Measurements from ENCODE around the gene YAE1.

Gene YAE1

DNA sequence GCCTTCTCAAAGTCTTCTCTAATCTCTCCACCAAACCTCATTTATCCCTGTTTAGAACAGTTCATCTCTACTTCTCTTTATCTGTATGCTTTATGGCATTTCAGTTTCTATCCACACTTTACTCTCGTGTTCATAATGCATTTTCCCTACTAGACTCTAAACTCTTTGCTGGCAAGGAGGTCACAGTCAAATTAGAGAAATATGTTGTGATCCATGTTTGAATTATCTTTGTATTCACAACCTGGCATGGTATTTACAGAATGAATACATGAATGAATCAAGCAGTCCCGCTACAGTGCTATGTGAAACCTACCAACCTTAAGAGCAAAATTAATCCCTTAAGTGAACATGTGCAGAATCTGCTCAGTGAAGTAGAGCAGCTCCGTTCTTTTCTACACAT lies 12.8 kb upstream of the YAE1 start:
- no peak for DNase-seq

GRCh38 chr7:39554583-39555165 lies 11.5 kb upstream of the YAE1 start:
- DNase-seq, result no peak

DNA sequence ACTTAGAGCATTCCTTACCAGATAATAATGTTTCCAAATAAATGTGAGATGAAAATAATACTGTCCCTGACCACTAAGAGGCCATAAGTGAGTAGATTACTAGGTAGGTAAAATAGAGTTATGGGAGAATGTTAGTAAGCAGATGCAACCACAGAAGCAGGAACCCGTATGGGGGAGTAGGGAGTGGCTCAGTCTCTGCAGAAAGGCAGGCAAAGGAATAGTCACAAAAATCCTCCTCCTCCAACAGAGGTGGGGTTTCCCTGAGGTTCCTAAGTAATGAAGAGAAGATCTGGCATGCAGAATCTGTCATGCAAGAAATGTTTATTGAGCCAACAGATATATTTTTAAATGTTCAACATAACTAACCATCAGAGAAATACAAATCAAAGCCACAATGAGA lies 9.0 kb upstream of the YAE1 start:
- no peak for DNase-seq

DNA sequence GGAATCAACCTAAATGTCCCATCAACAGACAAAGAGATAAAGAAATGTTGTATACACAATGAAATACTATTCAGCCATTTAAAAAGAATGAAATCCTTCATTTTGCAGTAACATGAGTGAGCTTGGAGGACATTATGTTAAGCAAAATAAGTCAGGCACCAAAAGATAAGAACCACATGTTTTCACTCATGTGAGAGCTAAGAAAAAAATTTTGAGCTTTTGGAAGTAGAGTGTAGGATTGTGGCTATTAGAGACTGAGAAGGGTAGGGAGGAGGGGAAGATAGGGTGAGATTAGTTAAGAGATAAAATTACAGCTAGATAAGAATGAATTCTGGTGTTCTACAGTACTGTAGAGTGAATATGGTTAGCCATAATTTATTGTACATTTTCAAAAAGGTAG lies 8.3 kb upstream of the YAE1 start:
- DNase-seq, result no peak

DNA sequence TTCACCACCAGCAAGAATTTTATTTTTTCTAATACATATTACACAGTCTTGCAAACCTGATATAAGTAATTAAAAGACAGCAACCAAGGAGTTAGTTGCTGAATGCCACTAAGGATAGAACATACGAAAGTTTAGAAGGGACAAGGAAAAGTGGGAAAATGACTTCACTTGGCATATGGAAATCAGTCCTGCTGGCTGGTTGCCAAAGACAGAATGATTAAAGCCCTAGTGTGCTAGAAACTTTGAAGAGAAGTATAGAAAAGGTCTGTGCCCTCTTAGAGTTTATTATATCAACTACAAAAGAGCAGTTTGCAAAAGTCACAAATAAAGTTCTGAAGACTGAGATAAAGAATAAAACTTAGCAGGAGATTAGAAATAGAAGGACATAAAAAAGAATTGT lies 5.8 kb upstream of the YAE1 start:
- no peak for DNase-seq

DNA sequence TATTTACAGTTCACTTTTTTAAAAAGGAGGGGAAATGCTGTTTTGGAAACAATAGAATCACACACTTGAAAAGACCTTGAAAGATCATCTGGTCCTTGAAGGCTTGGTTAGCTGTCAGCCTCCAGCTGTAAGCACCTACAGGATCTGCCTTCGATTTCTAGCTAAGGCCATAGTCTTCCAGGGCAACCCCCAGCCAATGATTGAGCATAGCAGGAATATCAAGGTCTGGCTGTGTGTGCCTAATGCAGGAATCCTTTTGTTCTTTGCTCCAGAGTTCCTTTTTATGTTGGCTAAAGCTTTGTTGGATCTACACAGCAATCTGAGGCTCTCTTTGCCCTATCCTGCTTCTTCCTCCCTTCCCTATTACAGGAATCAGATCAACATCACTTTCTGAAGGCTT lies 5.2 kb upstream of the YAE1 start:
- no peak for DNase-seq

DNA sequence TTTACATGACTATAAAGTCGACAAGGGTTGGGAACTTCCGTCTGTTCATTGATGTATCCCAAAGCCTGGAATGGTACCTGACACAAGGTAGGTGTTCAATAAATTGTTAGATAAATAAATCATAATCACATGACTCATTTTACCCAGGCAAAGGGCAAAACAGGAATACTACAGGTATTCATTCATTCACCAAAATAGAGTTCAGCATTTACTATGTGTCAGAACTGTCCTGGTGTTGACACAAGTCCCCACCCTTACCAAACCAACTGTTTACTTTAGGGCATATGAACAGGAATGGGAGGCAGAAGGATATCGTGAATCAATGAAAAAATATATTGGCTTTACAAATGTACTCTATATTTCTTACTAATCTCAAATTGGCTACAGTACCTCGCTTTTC lies 666 bp upstream of the YAE1 start:
- peak; percentile 12 for DNase-seq

- DNase-seq, result no peak
Observed at GRCh38 chr7:39567294-39567693, 1.1 kb downstream of the YAE1 start.

- DNase-seq, result no peak
Observed at GRCh38 chr7:39574673-39575349, 8.6 kb downstream of the YAE1 start.

DNA sequence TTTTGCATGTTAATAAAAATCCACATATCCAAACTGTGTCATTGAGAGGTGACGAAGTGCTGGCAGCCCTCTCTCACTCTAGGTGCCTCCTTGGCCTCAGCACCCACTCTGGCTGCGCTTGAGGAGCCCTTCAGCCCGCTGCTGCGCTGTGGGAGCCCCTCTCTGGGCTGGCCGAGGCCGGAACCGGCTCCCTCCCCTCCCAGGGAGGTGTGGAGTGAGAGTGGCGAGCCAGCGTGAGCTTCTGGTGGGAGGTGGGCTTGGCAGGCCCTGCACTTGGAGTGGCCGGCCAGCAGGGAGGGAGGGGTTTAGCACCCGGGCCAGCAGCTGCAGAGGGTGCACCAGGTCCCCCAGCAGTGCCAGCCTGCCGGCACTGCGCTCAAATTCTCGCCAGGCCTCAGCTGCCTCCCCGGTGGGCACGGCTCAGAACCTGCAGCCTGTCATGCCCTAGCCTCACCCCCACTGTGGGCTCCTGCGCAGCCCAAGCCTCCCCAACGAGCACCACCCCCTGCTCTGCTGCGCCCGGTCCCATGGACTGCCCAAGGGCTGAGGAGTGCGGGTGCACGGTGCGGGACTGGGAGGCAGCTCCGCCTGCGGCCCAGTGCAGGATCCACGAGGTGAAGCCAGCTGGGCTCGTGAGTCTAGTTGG lies 11.1 kb downstream of the YAE1 start:
- no peak for DNase-seq

GRCh38 chr7:39580149-39580874 lies 14.1 kb downstream of the YAE1 start:
- peak; percentile 41 for DNase-seq

- DNase-seq, result no peak
Observed at GRCh38 chr7:39582536-39582935, 16.3 kb downstream of the YAE1 start.

GRCh38 chr7:39583539-39583938 lies 17.3 kb downstream of the YAE1 start:
- no peak for DNase-seq

GRCh38 chr7:39587393-39587792 lies 21.2 kb downstream of the YAE1 start:
- DNase-seq, result no peak

DNA sequence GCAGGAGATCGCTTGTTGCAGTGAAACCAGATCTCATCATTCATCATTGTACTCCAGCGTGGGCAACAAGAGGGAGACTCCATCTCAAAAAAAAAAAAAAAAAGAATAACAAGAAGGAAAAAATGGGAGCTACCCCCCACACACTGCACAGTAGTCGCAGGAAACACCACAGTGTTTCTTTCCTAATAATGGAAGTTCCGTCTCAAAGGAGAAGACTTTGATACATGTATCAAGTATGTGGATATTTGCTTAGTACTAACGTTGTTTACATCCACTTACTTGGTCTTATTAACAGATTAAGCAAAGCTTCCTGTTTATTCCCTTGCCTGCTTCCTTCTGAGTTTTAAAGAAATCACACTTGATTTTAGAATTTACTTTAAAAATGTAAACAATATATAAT lies 22.2 kb downstream of the YAE1 start:
- no peak for DNase-seq

- no peak for DNase-seq
Observed at GRCh38 chr7:39589323-39590111, 23.3 kb downstream of the YAE1 start.

GRCh38 chr7:39592586-39592985 lies 26.4 kb downstream of the YAE1 start:
- DNase-seq, result no peak

GRCh38 chr7:39594988-39595620 lies 28.9 kb downstream of the YAE1 start:
- no peak for DNase-seq

DNA sequence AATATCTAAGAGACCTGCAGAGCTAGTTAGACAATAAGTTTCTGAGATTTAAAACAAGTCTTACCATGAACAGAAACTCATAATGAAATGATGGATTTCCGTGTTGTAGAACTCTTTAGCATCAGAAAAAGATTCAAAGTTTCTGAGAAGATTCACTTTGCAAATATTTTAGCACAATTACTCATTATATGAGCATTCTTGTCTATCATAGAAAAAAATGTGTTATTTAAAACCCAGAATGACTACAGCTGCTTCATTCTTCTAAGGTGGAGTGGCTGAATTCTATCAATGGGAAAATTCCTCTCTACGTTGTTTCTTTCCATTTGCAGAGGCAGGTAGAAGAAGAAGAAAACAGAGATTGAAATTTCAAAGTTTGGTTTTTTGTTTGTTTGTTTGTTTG lies 36.1 kb downstream of the YAE1 start:
- DNase-seq, result no peak

- DNase-seq, result no peak
Observed at GRCh38 chr7:39603924-39604323, 37.7 kb downstream of the YAE1 start.

DNA sequence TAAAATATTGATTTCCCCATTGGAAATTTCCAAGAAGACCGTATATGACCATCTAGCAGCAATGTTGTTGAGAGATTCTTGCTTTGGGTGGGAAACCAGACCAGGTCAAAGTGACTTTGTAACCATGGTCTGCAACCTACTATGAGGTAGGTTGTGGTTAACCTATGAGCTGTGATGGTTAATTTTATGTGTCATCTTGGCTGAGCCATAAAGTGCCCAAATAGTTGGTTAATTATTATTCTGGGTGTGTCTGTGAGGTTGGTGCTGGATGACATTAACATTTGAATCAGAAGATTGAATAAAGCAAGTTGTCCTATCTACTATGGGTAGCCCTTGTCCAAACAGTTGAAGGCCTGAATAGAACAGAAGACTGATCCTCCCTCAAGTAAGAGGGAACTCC lies 38.9 kb downstream of the YAE1 start:
- no peak for DNase-seq

- no peak for DNase-seq
Observed at GRCh38 chr7:39606352-39606751, 40.1 kb downstream of the YAE1 start.

All from right kidney (tissue), 1 donor.